Caco-2 (cell line): Measurements from ENCODE around the gene TRPV5. TPM values are rescaled to one million over a fixed set of nuclear protein-coding genes. Genes with fewer than 3 reads are reported as not detected.

ENCODE experiments used
- BruUV-seq: library from RNA; stranded (reverse); fragments of 400-500 nt; replicated peaks from 2 replicates; lab custom pipeline; 2021; lab: Mats Ljungman, UMichigan
- CTCF ChIA-PET: fragments of 300-600 bp; sonication (Branson Sonifier 250); formaldehyde crosslinking; loops from one replicate; lab custom pipeline; 2022; ENCODE audit warnings: antibody characterized with exemption; lab: Charles Lee
- POLR2A ChIA-PET: fragments of 300-600 bp; sonication (Branson Sonifier 250); formaldehyde crosslinking; loops from one replicate; lab custom pipeline; 2022; ENCODE audit warnings: antibody characterized with exemption; lab: Charles Lee
- DNase-seq, 2 experiments: peaks; one replicate each; pipeline versions ENCODE4 v3.0.0 to v3.0.0-alpha.2; 2020 to 2022
- H3K27me3 ChIP-seq: replicated peaks from 2 replicates; pipeline ENCODE4 v1.6.0; 2011; ENCODE audit warnings: low read length; ENCODE audit not compliant: control insufficient read depth, insufficient read depth
- H3K36me3 ChIP-seq: 2 replicates; pipeline ENCODE4 v1.5.1; 2011; ENCODE audit warnings: low read length; ENCODE audit not compliant: control insufficient read depth, insufficient read depth
- H3K4me1 ChIP-seq: fragments of 250-450 bp; sonication (Bioruptor Pico); 2 replicates; pipeline ENCODE4 v1.5.1; 2020; ENCODE audit warnings: mild to moderate bottlenecking
- H3K4me3 ChIP-seq: 2 replicates; pipeline ENCODE4 v1.5.1; 2011; ENCODE audit warnings: low read depth, mild to moderate bottlenecking, control low read depth, low read length
- H3K9me3 ChIP-seq: fragments of 250-450 bp; sonication (Bioruptor Pico); 2 replicates; pipeline ENCODE4 v1.5.1; 2020; ENCODE audit warnings: mild to moderate bottlenecking, moderate library complexity
- H3K27ac Mint-ChIP-seq: one replicate; pipeline ENCODE4 v1.8.0; 2022; ENCODE audit warnings: mixed read lengths; ENCODE audit not compliant: unreplicated experiment
- H3K27me3 Mint-ChIP-seq: one replicate; pipeline ENCODE4 v1.8.0; 2022; ENCODE audit warnings: mixed read lengths; ENCODE audit not compliant: insufficient read depth, unreplicated experiment
- H3K36me3 Mint-ChIP-seq: one replicate; pipeline ENCODE4 v1.8.0; 2022; ENCODE audit warnings: mild to moderate bottlenecking, mixed read lengths; ENCODE audit not compliant: insufficient read depth, unreplicated experiment
- H3K4me1 Mint-ChIP-seq: one replicate; pipeline ENCODE4 v1.8.0; 2022; ENCODE audit warnings: low read depth, mixed read lengths; ENCODE audit not compliant: unreplicated experiment
- H3K4me3 Mint-ChIP-seq: one replicate; pipeline ENCODE4 v1.8.0; 2022; ENCODE audit warnings: mild to moderate bottlenecking, moderate library complexity, mixed read lengths; ENCODE audit not compliant: unreplicated experiment
- H3K9me3 Mint-ChIP-seq: one replicate; pipeline ENCODE4 v1.8.0; 2022; ENCODE audit warnings: mixed read lengths; ENCODE audit not compliant: unreplicated experiment
- CTCF ChIP-seq, 2 experiments: fragments of 200-600 bp in 1 of 2; IDR thresholded peaks; 1 replicate in 1 of 2; 2 replicates in 1 of 2; pipeline versions ENCODE4 v1.5.1 to v1.8.0; 2011 to 2022; ENCODE audit warnings: antibody characterized with exemption in 1 of 2, control low read depth in 1 of 2, inconsistent platforms in 1 of 2, low read depth in 1 of 2, low read length in 1 of 2, mild to moderate bottlenecking in 1 of 2, moderate library complexity in 1 of 2; ENCODE audit not compliant: insufficient read depth in 1 of 2, severe bottlenecking in 1 of 2, unreplicated experiment in 1 of 2
- intact Hi-C: fragments of 100-400 bp; cut with micrococcal nuclease; formaldehyde crosslinking; loops from one replicate; pipeline ENCODE4 v1.10.0; 2022; ENCODE audit not compliant: unreplicated experiment
- total RNA-seq: library from RNA; stranded (reverse); gene quantifications from 2 replicates; pipeline ENCODE4 v1.2.3, GENCODE V29; 2022

TRPV5 gene
- total RNA-seq, 1 experiment from 2014 or later: not detected

GRCh38 chr7:142870147-142870559 is 63.4 kb downstream of the TRPV5 start:
- no peak for TF ChIP-seq CTCF (IDR thresholded peaks at IDR 0.05; ENCODE audit: insufficient read depth in 1 of 2, low read depth in 1 of 2, low read length in 1 of 2, severe bottlenecking in 1 of 2, unreplicated experiment in 1 of 2)

GRCh38 chr7:142869434-142869833 is 64.1 kb downstream of the TRPV5 start:
- no peaks in the 10 kb centered on the region for H3K27me3 ChIP-seq
- Mint-ChIP-seq H3K9me3 (no peaks in the 10 kb centered on the region), H3K4me3 (no peak overlapping the region), H3K4me1 (no peaks in the 10 kb centered on the region), H3K36me3 (no peaks in the 10 kb centered on the region), H3K27me3 (no peaks in the 10 kb centered on the region), H3K27ac (no peak overlapping the region)
- ChIA-PET POLR2A (no interaction called here), CTCF (no interaction called here)
- TF ChIP-seq CTCF (IDR thresholded peaks at IDR 0.05; ENCODE audit: insufficient read depth in 1 of 2, low read depth in 1 of 2, low read length in 1 of 2, severe bottlenecking in 1 of 2, unreplicated experiment in 1 of 2): no peak
- no peaks in the 10 kb centered on the region for H3K4me1 ChIP-seq
- no peaks in the 10 kb centered on the region for H3K9me3 ChIP-seq
- H3K36me3 ChIP-seq: no peaks in the 10 kb centered on the region
- BruUV-seq: no TSS peak
- no peak overlapping the region for H3K4me3 ChIP-seq
- no peak for DNase-seq
- intact Hi-C loops: no loop called here

More at GRCh38 chr7:142870147-142870559, 63.4 kb downstream of the TRPV5 start:
- H3K27me3 ChIP-seq: no peaks in the 10 kb centered on the region
- Mint-ChIP-seq H3K27ac (no peak overlapping the region), H3K4me1 (no peaks in the 10 kb centered on the region), H3K36me3 (no peaks in the 10 kb centered on the region), H3K27me3 (no peaks in the 10 kb centered on the region), H3K4me3 (no peak overlapping the region), H3K9me3 (no peaks in the 10 kb centered on the region)
- CTCF ChIA-PET: interaction anchor here (1.0 kb wide), 1 partner anchor 133 kb away, joined by 3 read pairs; no protein-coding TSS in a partner anchor
- no peaks in the 10 kb centered on the region for H3K9me3 ChIP-seq
- POLR2A ChIA-PET: no interaction called here
- peak in 1 of 2 experiments; percentile 23 for DNase-seq
- intact Hi-C loops: no loop called here
- no peaks in the 10 kb centered on the region for H3K36me3 ChIP-seq
- H3K4me1 ChIP-seq: no peaks in the 10 kb centered on the region
- no peak overlapping the region for H3K4me3 ChIP-seq
- BruUV-seq: no TSS peak

- Mint-ChIP-seq H3K36me3 (no peaks in the 10 kb centered on the region), H3K9me3 (no peaks in the 10 kb centered on the region), H3K27ac (no peak overlapping the region), H3K27me3 (no peaks in the 10 kb centered on the region), H3K4me1 (no peaks in the 10 kb centered on the region), H3K4me3 (no peak overlapping the region)
- Histone ChIP-seq H3K9me3 (no peaks in the 10 kb centered on the region), H3K27me3 (no peaks in the 10 kb centered on the region), H3K4me3 (no peak overlapping the region), H3K4me1 (no peaks in the 10 kb centered on the region), H3K36me3 (no peaks in the 10 kb centered on the region)
- no peak for TF ChIP-seq CTCF (IDR thresholded peaks at IDR 0.05; ENCODE audit: insufficient read depth in 1 of 2, low read depth in 1 of 2, low read length in 1 of 2, severe bottlenecking in 1 of 2, unreplicated experiment in 1 of 2)
- no TSS peak for BruUV-seq
- intact Hi-C loops: no loop called here
- POLR2A ChIA-PET: no interaction called here
- DNase-seq: peak in 1 of 2 experiments; percentile 29
- CTCF ChIA-PET: no interaction called here
Observed at GRCh38 chr7:142868986-142869415, 64.5 kb downstream of the TRPV5 start.
